ENCODE results near the gene PAM. TPM values are rescaled to one million over a fixed set of nuclear protein-coding genes. Genes with fewer than 3 reads are reported as not detected.

PAM gene
- total and polyA plus RNA-seq, 2 donors (not counting 3 experiments of a cell fraction or from before 2014, with no cell fraction given): 118 to 176 TPM

DNA sequence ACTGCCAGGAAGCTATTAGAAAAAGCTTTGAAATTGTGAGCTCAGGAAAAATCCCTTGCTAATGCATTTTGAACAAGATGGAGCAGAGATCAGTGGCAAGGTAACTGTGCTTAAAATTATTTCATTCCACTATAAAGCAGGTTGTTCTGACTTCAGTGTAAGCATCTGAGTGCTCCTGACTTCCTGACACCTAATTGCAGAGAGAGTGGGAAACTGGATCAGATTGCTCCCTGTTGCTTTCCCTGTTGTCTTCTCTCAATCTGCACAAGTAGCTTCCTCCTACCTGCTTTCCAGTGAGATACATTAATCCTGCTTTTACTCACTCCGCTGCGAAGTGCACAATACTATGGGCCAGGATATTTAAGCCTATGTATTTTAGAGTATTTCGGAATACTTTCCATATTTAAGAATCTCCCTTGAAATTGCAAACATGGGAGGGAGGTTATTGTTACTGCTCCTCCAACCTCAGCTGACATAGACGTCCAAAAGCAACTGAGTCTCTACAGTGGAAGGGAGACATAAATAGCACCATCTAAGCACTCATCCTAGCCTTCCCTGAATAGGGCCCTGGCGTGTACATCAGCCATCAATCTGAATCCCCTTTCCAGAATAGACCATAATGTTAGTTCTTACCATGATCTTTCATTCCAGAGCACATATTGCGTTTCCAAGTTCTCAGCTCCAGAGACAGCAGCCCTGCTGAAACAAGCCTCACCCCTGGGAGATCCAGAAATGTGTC, 178.8 kb downstream of the PAM start:
- Histone ChIP-seq H3K4me1 (ENCODE audit: control insufficient read depth, extremely low read depth, insufficient read depth, low read length) (no peaks in the 10 kb centered on the region), H3K79me2 (ENCODE audit: control insufficient read depth, insufficient read depth, low read length) (no peaks in the 10 kb centered on the region), H3K9me1 (replicated peaks; ENCODE audit: control insufficient read depth, extremely low read depth, insufficient read depth, low read length) (no peaks in the 10 kb centered on the region), H4K20me1 (replicated peaks; ENCODE audit: control insufficient read depth, extremely low read depth, insufficient read depth, low read length) (no peaks in the 10 kb centered on the region), H2AFZ (ENCODE audit: low read depth, low read length) (no peak overlapping the region), H3K27me3 (ENCODE audit: control insufficient read depth in 2 of 2, insufficient read depth in 2 of 2, low read length in 2 of 2) (no peaks in the 10 kb centered on the region), H3K4me3 (replicated peaks in 1 of 3; ENCODE audit: insufficient read depth in 1 of 3, low read depth in 1 of 3, low read length in 3 of 3) (no peak overlapping the region), H3K4me2 (ENCODE audit: insufficient read depth, low read length) (no peak overlapping the region), H3K9me3 (replicated peaks; ENCODE audit: control insufficient read depth, insufficient read depth, low read length) (no peaks in the 10 kb centered on the region), H3K36me3 (ENCODE audit: control insufficient read depth in 2 of 2, extremely low read depth in 1 of 2, insufficient read depth in 2 of 2, low read length in 2 of 2) (peaks cover 0 to 3% of the 10 kb centered on the region in 2 experiments), H3K27ac (ENCODE audit: insufficient read depth, low read depth, low read length) (no peak overlapping the region), H3K9ac (replicated peaks; ENCODE audit: extremely low read depth, insufficient read depth, low read length) (no peak overlapping the region)
- no peak for DNase-seq (ENCODE audit: low read depth, low spot score)
- no peak for FAIRE-seq
- dilution Hi-C loops (cut with MboI; ENCODE audit: extremely low pct_ligation_motif_present, low sequenced_read_pairs): no loop called here
- intact Hi-C loops (cut with micrococcal nuclease): no loop called here
- BruUV-seq (replicated peaks): no TSS peak
- TF ChIP-seq, protein P1, sequence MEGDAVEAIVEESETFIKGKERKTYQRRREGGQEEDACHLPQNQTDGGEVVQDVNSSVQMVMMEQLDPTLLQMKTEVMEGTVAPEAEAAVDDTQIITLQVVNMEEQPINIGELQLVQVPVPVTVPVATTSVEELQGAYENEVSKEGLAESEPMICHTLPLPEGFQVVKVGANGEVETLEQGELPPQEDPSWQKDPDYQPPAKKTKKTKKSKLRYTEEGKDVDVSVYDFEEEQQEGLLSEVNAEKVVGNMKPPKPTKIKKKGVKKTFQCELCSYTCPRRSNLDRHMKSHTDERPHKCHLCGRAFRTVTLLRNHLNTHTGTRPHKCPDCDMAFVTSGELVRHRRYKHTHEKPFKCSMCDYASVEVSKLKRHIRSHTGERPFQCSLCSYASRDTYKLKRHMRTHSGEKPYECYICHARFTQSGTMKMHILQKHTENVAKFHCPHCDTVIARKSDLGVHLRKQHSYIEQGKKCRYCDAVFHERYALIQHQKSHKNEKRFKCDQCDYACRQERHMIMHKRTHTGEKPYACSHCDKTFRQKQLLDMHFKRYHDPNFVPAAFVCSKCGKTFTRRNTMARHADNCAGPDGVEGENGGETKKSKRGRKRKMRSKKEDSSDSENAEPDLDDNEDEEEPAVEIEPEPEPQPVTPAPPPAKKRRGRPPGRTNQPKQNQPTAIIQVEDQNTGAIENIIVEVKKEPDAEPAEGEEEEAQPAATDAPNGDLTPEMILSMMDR (IDR thresholded peaks at IDR 0.05; ENCODE audit: extremely low read depth in 1 of 2, insufficient read depth in 1 of 2, low read depth in 1 of 2, low read length in 2 of 2): no peak
- TF ChIP-seq, protein P2, sequence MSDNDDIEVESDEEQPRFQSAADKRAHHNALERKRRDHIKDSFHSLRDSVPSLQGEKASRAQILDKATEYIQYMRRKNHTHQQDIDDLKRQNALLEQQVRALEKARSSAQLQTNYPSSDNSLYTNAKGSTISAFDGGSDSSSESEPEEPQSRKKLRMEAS (IDR thresholded peaks at IDR 0.05; ENCODE audit: insufficient read depth, insufficient read length): no peak
- TF ChIP-seq POLR2A (IDR thresholded peaks at IDR 0.05; ENCODE audit: low read depth, low read length): no peak
- TF ChIP-seq MYC (IDR thresholded peaks at IDR 0.05; ENCODE audit: low read depth, low read length): no peak
- no peak for TF ChIP-seq JUN (IDR thresholded peaks at IDR 0.05; ENCODE audit: borderline replicate concordance, insufficient read depth, insufficient read length, low read depth)
- TF ChIP-seq FOS (IDR thresholded peaks at IDR 0.05; ENCODE audit: borderline replicate concordance, insufficient read depth, low read length): no peak
- TF ChIP-seq EZH2 (IDR thresholded peaks at IDR 0.05; ENCODE audit: borderline replicate concordance, low read depth, low read length, severe bottlenecking): no peak
- no peak for TF ChIP-seq GATA2 (IDR thresholded peaks at IDR 0.05; ENCODE audit: insufficient read depth, insufficient read length, low read depth, low read length)
- TF ChIP-seq POLR2AphosphoS5 (IDR thresholded peaks at IDR 0.05; ENCODE audit: insufficient read depth, low read depth, low read length): no peak
- ChIA-PET CTCF (no interaction called here), POLR2A (no interaction called here)
